GM18520 (cell line): ENCODE results near the gene DMRT3.
A peak's percentile ranks its signal among the peaks of the same experiment; 100 is the strongest.
"Not testable (repeated sequence)": the region's sequence is repeated elsewhere in the genome, so short reads cannot be mapped to it uniquely, and the experiment has no call there.

Experiments
- ATAC-seq: cut with Tn5 transposase; IDR thresholded peaks from one replicate; pipeline ENCODE4 v1.9.1; 2021; ENCODE audit not compliant: unreplicated experiment

DMRT3 gene

DNA sequence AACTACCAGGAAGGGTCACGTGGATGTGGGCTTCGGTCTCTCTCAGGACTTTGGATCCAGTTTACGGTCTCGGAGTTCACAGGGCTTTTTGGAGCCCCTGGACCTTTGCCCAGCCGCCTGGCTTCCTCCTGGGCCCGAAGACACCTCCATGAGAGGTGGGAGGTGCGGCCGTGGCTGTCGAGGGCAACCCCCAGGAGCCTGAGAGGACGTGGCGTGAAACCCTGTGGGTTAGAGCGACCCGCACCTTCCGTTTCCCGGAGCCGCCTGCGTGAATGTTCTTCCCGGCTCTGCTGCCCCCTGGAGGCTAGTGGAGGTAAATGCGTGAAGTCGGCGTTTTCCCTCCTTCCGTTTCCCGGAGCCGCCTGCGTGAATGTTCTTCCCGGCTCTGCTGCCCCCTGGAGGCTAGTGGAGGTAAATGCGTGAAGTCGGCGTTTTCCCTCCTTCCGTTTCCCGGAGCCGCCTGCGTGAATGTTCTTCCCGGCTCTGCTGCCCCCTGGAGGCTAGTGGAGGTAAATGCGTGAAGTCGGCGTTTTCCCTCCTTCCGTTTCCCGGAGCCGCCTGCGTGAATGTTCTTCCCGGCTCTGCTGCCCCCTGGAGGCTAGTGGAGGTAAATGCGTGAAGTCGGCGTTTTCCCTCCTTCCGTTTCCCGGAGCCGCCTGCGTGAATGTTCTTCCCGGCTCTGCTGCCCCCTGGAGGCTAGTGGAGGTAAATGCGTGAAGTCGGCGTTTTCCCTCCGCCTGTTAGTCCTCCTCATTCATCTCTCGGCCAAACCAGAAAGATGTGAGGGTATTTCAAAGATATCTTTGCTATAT is 22.1 kb downstream of the DMRT3 start:
- ATAC-seq, result not testable (repeated sequence)

DNA sequence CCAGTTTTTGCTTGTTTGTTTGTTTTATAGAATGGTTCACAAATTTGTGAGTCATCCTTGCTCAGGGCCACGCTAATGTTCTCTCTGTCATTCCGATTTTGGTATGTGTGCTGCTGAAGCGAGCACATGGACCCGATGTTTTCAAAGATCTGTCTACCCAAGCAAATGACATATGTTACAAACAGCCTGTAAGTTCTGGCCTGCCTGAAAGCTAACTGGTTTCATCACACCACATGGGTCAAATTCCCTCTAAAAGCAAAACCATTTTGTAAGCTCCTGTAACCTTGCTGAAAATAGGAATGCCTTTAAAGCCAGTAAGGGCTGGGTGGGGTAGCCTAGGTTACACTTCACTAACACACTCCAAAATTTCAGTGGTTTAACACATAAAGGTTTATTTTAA is 25.4 kb downstream of the DMRT3 start:
- no peak for ATAC-seq

DNA sequence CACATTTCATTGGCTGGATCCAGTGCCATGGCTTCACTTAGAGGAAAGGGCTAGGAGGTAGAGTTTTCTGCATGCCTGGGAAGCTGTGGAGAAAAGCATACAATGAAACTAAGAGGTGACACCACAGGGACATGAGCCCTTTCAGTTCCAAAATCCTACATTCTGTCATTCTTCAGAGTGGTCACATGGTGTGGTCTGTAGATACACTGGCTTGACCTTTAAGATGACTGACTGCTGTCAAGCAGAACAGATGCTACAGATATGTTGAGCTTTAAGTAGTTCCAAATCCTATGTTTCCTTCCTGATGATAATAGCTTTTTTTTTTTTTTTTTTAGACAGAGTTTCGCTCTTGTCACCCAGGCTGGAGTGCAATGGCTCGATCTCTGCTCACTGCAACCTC is 26.2 kb downstream of the DMRT3 start:
- no peak for ATAC-seq

DNA sequence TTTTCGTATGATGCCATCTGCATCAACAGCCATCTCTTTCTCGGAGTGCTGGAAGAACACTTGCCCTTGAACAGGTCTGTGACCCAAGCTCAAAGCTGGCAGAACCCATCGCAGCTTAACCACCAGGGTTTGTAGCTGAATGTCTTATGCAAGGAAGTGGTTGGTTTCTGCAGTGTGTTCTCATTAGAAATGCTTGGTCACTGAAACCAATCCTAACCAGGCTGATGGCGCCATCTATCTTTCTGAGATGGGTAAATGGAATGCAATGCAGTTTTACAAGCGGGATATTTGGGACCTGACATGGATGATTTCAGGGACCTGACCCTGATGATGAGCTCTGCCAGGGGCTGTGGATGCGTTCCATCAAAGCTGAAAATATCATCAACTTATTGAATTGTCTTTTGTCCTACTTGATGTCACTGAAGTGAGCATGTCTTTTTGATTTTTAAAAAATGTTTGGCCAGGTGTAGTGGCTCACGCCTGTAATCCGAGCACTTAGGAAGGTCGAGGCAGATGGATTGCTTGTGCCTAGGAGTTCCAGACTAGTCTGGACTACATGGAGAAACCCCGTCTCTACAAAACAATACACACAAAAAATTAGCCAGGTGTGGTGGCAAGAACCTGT is 28.7 kb downstream of the DMRT3 start:
- ATAC-seq, result peak; percentile 58

DNA sequence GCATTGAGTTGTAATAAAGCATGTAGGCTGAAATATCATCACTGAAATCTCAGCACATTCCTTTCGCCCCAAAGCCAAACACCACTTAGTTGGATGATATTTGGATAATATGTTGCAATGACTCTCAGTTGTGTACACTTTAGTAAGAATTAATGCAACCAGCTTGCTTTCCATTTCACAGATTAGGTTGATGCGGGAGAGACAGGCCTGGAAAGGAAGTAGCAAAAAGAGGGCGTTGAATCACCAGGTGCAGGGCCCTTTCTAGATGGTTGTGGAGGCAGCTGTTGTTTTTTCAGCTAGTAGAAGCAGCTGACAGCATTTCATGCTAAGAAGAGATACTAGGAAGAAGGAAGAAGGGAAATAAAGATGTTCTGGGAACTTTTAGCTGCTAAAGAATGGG is 30.9 kb downstream of the DMRT3 start:
- ATAC-seq, result no peak

DNA sequence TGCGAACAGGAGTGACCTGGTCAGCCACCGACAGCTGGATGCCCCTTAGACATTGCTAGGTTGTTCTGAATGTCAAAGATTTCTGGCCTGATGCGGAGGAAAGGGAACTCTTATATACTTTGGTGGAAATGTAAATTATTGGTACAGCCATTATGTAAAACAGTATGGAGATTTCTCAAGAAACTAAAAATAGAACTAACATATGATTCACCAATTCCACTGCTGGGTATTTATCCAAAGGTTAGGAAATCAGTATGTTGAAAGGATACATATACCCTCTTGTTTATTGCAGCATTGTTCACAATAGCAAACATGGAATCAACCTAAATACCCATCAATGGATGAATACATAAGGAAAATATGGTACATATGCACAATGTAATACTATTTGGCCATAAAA is 31.8 kb downstream of the DMRT3 start:
- ATAC-seq, result no peak

DNA sequence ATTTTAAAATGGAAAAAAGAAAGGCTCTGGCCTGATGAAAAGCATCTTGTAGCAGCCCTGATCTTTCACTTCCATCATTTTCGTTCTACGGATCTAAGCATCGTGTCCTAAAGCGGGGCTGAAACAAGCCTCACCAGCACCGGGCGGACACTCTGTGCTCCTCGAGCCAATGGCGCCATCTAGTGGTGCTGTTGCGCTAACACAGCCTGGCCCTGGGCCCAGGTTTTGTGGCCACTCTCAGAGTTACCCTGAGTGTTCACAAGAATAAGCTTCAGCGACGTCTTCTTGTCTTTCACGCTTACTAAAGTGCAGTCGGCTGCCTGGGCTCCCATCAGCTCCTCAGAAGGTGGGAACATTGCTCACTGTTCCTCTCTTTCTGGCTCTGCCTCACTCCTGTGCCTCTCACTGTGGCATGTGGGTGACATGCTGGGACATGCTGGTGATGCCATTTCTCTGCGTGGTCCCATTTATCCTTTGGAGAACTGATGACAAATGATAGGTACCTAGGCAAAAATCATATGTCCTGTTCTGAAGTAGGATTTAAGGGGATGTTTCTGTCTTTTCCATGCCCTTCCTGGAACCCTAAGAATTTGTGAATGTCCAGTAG is 32.7 kb downstream of the DMRT3 start:
- ATAC-seq, result peak; percentile 86

DNA sequence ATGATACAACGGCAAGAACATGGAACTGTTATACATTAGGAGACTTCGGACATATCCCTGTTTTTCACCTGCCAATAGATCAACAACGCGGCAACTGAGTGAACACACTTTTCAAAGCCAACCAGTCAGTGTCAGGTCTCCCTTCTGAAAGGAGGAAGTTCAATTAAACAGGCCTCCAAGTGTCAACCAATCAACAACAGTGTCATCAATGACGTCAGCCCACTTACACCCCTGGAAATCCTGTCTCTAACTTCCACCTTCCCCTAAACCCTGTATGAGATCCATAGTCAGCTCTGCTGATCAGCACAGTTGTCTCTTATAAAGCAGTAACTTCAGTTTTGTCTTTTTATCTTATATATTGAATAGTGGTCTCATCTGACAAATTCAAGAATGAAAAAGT is 36.6 kb downstream of the DMRT3 start:
- no peak for ATAC-seq

DNA sequence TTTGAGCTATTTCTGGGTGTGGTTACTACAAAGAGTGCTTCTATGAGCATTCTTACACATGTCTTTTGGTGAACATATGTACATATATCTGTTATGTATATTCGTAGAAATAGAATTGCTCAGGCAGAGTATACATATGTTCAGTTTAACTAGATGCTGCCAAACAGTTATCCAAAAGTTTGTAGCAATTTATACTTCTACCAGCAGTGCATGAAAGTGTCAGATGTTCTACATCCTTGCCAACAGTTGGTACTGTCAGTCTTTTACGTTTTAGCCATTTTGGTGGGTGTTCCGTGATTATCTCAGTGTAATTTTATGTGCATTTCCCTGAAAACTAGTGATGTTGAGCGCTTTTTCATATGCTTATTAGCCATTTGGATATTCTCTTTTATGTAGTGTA is 37.8 kb downstream of the DMRT3 start:
- ATAC-seq, result no peak

DNA sequence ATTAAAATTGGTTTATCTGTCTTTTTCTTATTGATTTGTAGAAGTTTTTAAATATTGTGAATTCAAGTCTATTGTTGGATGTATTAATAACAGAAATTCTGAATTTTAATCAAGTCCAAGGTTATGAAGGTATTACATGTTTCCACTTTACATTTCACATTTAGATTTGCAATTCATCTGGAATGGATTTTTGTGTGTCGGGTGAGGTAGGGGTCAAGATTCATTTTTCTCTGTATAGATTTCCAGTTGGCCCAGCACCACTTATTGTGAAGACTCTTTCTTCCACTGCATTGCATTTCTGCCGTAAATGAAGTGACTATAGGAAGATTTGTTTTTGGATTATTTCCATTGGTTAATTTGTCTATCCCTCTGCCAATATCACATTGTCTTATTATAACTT is 38.2 kb downstream of the DMRT3 start:
- ATAC-seq, result no peak

DNA sequence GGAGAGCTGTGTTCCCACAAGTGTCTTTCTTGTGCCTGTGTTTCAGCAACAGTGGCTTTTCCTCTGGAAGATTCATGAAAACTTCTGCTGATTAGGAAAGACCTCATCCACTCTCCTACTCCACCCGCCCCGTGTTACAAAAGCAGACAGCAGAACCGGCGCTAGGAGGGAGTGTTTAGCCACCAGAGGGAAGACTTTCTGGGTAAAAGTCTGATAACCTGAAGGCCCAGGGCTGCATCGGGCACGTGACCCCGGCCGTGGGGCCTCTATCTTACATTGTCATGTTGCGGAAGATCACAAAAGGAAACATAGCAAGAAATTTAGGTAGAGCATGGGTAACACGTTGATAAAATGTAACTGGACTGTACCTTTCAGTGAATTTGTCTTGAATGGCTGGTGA is 41.7 kb downstream of the DMRT3 start:
- no peak for ATAC-seq

DNA sequence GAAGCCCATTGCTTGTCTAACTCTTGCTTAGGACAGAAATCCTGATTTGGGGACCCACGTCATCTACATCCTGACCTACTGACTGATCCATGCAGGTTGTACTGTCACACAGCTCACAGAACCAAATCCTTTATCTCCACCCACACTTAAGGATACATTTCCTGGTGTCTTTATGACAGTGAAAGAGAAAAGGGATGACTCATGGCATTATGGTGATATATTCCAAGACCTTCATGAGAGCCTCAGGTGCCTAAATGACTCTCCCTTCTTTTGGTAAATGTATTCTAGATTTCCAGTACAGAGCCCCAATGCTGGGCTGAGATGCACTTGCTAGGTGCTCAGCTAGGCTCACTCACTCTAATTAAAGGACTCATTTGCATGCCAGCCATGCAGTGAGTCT is 47.7 kb downstream of the DMRT3 start:
- ATAC-seq, result no peak

DNA sequence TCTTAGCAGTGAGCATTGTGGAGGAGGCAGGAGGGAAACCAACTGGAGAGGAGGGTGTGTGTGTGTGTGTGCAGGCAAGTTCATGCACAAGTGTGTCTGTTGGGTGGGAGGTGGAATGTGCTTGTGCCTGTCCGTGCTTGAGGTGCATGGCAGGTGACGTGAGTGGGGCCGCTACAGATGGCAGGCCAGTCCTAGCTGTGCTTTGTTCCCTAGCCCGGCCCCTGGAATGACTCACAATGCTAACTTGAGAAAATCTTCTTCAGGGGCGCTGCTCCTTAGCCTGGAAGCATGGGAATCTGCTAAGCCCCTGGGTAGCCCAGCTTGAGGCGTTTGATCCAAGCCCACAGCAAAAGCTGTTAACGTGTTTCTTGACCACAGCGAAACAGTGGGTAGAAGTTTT is 48.7 kb downstream of the DMRT3 start:
- ATAC-seq, result no peak

DNA sequence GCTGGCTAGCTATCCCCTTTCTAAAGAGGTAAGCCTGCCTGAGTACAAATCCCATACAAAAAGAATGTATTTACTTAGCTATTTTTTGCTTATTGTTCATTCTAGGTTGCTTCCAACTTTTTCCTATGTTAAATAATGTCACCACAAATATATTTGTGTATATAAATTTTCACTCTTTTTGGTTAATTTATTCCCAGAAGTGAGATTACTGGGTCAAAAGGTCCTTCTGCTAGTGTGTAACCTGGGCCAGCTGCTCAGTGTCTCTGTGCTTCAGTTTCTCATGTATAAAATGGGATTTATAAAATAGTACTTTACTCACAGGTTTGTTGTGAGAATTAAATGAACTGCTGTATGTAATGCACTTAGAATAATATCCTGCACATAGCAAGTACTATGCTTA is 49.8 kb downstream of the DMRT3 start:
- ATAC-seq, result no peak

DNA sequence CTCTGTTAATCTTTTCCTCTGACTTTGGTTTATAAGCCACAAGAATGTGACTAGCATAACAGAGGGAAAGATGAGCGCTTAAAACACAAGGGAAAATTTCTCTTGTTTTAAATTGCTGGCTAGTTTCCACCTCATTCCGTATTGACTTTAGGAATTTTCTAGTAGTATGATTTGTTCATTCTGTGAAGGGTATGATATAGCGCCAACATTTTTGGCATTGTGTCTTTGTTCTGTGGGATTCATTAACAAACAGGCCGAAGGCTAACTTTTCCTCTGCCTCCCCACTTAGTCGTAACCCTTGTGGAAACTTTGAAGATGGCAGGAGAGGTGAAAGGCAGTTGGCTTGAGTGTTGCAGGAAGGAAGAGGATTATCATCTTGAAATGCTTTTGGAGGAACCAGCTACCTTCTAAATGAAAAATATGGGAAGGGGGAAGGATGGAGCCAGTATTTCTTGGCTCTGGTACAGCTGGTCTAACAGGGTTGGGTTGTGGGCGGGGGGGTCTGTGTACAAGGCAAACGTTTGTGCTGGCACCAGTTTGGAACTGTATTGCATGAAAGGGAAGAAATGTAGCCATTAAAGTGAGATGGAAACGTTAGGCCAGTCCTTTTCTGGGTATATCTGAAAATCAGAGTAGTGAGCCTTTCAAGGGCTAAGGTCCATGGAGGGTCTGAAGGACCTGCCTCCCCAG is 52.2 kb downstream of the DMRT3 start:
- no peak for ATAC-seq

DNA sequence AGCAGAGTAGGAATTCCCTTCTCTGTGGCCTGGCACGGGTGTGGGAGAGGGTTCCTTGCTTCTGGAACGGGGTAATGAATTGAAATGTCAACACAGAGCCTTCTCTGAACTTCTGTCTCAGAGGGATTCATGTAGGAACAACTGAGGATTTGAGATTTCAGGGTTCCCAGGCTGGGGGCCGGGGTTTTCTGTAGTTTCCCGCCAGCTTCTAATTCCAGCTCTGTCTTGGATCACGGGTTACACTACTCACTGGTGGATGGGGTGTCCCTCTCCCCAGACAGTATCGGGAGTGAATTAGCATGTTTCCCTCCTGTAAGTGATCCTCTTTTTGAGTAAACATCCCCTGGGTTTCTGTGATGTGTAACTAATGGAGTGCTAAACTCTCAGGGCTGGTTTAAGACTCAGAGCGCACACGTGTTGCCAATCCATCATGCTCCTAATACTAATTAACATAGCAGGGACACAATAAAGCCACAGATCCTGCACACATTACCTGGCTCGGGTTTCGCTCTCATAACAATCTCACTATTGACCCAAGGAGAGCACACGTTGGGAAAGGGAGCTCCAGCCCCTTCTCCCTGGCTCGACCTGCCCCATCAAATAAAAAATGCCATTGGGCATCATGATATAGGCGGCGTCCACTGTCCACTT is 55.6 kb downstream of the DMRT3 start:
- ATAC-seq, result no peak

DNA sequence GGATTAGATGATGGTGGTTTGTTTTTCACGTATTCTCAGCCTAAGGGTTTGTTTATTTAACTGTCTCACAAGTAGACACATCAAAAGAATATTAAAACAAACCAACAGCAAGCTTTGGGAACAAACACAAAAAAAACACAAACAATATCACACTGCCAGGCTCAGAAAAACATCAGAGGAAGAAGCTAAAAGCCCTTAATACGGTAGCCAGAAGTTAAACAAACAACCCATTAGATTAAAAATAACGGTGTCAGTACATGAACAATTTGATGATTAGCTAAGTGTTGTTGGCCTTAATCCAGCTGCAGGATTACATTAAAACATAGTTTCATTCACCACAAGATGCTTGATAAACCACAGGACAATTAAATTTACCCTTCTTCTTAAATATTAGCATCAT is 57.8 kb downstream of the DMRT3 start:
- no peak for ATAC-seq

DNA sequence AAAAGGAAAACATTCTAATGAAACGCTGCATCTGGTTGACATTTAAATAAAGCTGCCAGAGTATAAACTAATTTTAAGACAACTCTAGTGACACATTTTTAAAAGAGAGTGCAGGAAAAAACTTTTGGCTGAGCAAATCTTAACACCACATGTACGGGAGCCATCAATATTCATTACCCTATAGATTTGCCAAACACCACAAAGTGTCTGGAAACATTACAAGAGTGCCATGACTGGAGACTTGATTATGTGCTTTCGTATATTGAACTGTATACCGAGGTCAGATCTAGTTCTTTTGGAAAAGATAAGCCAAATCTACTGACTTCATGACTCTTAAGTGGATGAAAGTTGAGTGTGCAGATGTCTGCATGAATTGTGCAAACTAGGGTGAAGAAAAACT is 63.1 kb downstream of the DMRT3 start:
- ATAC-seq, result no peak
